Stomach (tissue), 9 donors: ENCODE data around the gene TAF4. TPM values are rescaled to one million over a fixed set of nuclear protein-coding genes. Genes with fewer than 3 reads are reported as not detected.

ENCODE experiments used
- DNase-seq, 2 donors: peaks; one replicate each; pipeline versions ENCODE4 v3.0.0 to v3.0.0-alpha.2; 2013 to 2019
- H3K27ac ChIP-seq, 5 donors: fragments of 200-600 bp in 4 of 5; sonication (generic) in 4 of 5; one replicate each; pipeline ENCODE4 v1.5.1; 2013 to 2019; ENCODE audit warnings: mild to moderate bottlenecking in 1 of 5, moderate library complexity in 1 of 5
- H3K27me3 ChIP-seq, 3 donors: fragments of 200-600 bp; sonication (generic); one replicate each; pipeline ENCODE4 v1.5.1; 2017 to 2019; ENCODE audit warnings: mixed run types in 1 of 3
- H3K36me3 ChIP-seq, 4 donors: fragments of 200-600 bp; sonication (generic); 1 replicate in 3 of 4; 2 replicates in 1 of 4; pipeline ENCODE4 v1.5.1; 2016 to 2019
- H3K4me1 ChIP-seq, 4 donors: fragments of 200-600 bp; sonication (generic); one replicate each; pipeline ENCODE4 v1.5.1; 2016 to 2019
- H3K4me3 ChIP-seq, 4 donors: fragments of 200-600 bp; sonication (generic) in 3 of 4; one replicate each; pipeline ENCODE4 v1.5.1; 2016 to 2019; ENCODE audit warnings: mild to moderate bottlenecking in 1 of 4
- H3K9me3 ChIP-seq, 4 donors: fragments of 200-600 bp; sonication (generic); one replicate each; pipeline ENCODE4 v1.5.1; 2016 to 2019
- EP300 ChIP-seq: sonication (generic); formaldehyde crosslinking; IDR thresholded peaks from one replicate; pipeline ENCODE4 v1.6.1; 2017; ENCODE audit warnings: antibody characterized with exemption
- POLR2A ChIP-seq, 4 donors: fragments of 450-650 bp; IDR thresholded peaks; one replicate each; pipeline ENCODE4 v1.6.1; 2016; ENCODE audit warnings: antibody characterized with exemption in 4 of 4, control low read depth in 2 of 4, mild to moderate bottlenecking in 1 of 4, moderate library complexity in 1 of 4
- POLR2AphosphoS5 ChIP-seq, 3 donors: sonication (generic); formaldehyde crosslinking; IDR thresholded peaks; one replicate each; pipeline ENCODE4 v1.6.1; 2016; ENCODE audit warnings: antibody characterized with exemption in 3 of 3
- WGBS, 5 donors: extraction: QIAGEN DNeasy Blood & Tissue Kit in 3 of 5; methylation state at CpG; one replicate each; pipeline versions ENCODE4 v1.1.5 to v1.1.7; 2013 to 2018; 5-methylcytosine and 5-hydroxymethylcytosine counted together
- intact Hi-C: fragments of 100-400 bp; cut with DNase I; formaldehyde crosslinking; loops from one replicate; pipeline ENCODE4 v1.15.1; 2023; ENCODE audit warnings: low total_unique reads
- polyA plus RNA-seq, 3 donors: library from polyadenylated mRNA; stranded (reverse); fragments of 200-250 nt; gene quantifications; one replicate each; pipeline ENCODE4 v1.2.3, GENCODE V29; 2013
- small RNA-seq, 4 donors: library from RNA; depleted of rRNA; stranded (forward); fragments of <200 nt; gene quantifications; one replicate each; pipeline ENCODE3, GENCODE V24; 2016
- total RNA-seq, 5 donors: library from RNA; depleted of rRNA; stranded (reverse); fragments of >200 nt; gene quantifications; one replicate each; pipeline versions ENCODE4 v1.1.0 to v1.2.3, GENCODE V29; 2014 to 2016
- TF ChIP-seq, protein P1 (sequence below), 7 experiments: fragments of 450-650 bp in 4 of 7; fragments of 200-600 bp in 3 of 7; sonication (generic) in 3 of 7; IDR thresholded peaks; one replicate each; pipeline ENCODE4 v1.5.1; 2016 to 2019; ENCODE audit warnings: antibody characterized with exemption in 7 of 7, control low read depth in 2 of 7, mild to moderate bottlenecking in 1 of 7
- donor health status: healthy with polysubstance abuse.
- donor health status: Bipolar disorder and iron deficiency.
- donor health status: healthy.

TAF4 gene
- total and polyA plus RNA-seq, 8 donors, result 3.2 to 33.9 (median 11.2) TPM

GRCh38 chr20:61924858-61925554 lies 140.7 kb downstream of the TAF4 start:
- no peak overlapping the region for H3K27ac ChIP-seq
- H3K4me1 ChIP-seq, result no peaks in the 10 kb centered on the region
- intact Hi-C loops, result no loop called here
- H3K36me3 ChIP-seq, result no peaks in the 10 kb centered on the region
- 77 to 88% (median 83%) methylated on average over 27 to 32 of the region's 32 CpGs for WGBS, 5 donors
- peaks cover 0 to 26% (median 0%) of the 10 kb centered on the region in 3 donors for H3K27me3 ChIP-seq
- no peak for TF ChIP-seq EP300
- TF ChIP-seq, protein P1, sequence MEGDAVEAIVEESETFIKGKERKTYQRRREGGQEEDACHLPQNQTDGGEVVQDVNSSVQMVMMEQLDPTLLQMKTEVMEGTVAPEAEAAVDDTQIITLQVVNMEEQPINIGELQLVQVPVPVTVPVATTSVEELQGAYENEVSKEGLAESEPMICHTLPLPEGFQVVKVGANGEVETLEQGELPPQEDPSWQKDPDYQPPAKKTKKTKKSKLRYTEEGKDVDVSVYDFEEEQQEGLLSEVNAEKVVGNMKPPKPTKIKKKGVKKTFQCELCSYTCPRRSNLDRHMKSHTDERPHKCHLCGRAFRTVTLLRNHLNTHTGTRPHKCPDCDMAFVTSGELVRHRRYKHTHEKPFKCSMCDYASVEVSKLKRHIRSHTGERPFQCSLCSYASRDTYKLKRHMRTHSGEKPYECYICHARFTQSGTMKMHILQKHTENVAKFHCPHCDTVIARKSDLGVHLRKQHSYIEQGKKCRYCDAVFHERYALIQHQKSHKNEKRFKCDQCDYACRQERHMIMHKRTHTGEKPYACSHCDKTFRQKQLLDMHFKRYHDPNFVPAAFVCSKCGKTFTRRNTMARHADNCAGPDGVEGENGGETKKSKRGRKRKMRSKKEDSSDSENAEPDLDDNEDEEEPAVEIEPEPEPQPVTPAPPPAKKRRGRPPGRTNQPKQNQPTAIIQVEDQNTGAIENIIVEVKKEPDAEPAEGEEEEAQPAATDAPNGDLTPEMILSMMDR (IDR thresholded peaks at IDR 0.05), result no peak
- TF ChIP-seq POLR2AphosphoS5 (IDR thresholded peaks at IDR 0.05), result no peak
- TF ChIP-seq POLR2A (IDR thresholded peaks at IDR 0.05), result no peak
- H3K4me3 ChIP-seq, result no peak overlapping the region
- H3K9me3 ChIP-seq, result no peaks in the 10 kb centered on the region
- DNase-seq, result no peak

Small RNAs within 50 kb of the gene (small RNA-seq; reads per million reads assigned to genes)
- gene MIR3195, result 0 reads per million in 4 donors

Other genes with a start within 250 kb of the TAF4 start
- gene LSM14B, start 56.6 kb upstream of the TAF4 start, total RNA-seq, result 10 to 100 TPM in 4 of 5 donors, under 1 TPM in 1; 0.58 to 27.2 (median 15.6) TPM
- gene LSM14B, start 56.6 kb upstream of the TAF4 start, polyA plus RNA-seq, result 10 to 100 TPM; 14.1 to 18.0 (median 14.9) TPM
- 100 to 1,000 TPM; 119 to 202 (median 140) TPM for gene PSMA7, start 77.5 kb upstream of the TAF4 start, total RNA-seq
- gene PSMA7, start 77.5 kb upstream of the TAF4 start, polyA plus RNA-seq, result 100 to 1,000 TPM; 245 to 280 (median 247) TPM
- 10 to 100 TPM in 3 of 5 donors, 1 to 10 TPM in 2; 5.8 to 34.8 (median 13.0) TPM for gene SS18L1, start 77.9 kb upstream of the TAF4 start, total RNA-seq
- 1 to 10 TPM; 5.5 to 9.6 (median 6.1) TPM for gene SS18L1, start 77.9 kb upstream of the TAF4 start, polyA plus RNA-seq
- 10 to 100 TPM; 13.6 to 77.9 (median 22.8) TPM for gene MTG2, start 117.1 kb upstream of the TAF4 start, total RNA-seq
- 10 to 100 TPM; 14.7 to 28.2 (median 19.8) TPM for gene MTG2, start 117.1 kb upstream of the TAF4 start, polyA plus RNA-seq
- not detected for gene HRH3, start 154.4 kb upstream of the TAF4 start, total RNA-seq
- not detected for gene HRH3, start 154.4 kb upstream of the TAF4 start, polyA plus RNA-seq
- gene OSBPL2, start 172.6 kb upstream of the TAF4 start, total RNA-seq, result 10 to 100 TPM; 23.2 to 83.4 (median 66.3) TPM
- gene OSBPL2, start 172.6 kb upstream of the TAF4 start, polyA plus RNA-seq, result 10 to 100 TPM; 15.1 to 19.7 (median 19.7) TPM
- 100 to 1,000 TPM in 2 of 5 donors, 10 to 100 TPM in 3; 42.0 to 130 (median 68.4) TPM for gene ADRM1, start 237.1 kb upstream of the TAF4 start, total RNA-seq
- 10 to 100 TPM; 82.3 to 91.3 (median 85.0) TPM for gene ADRM1, start 237.1 kb upstream of the TAF4 start, polyA plus RNA-seq